ENCODE measurements around the gene CELF3. TPM values are rescaled to one million over a fixed set of nuclear protein-coding genes. Genes with fewer than 3 reads are reported as not detected.
"Not testable (repeated sequence)": the region's sequence is repeated elsewhere in the genome, so short reads cannot be mapped to it uniquely, and the experiment has no call there.

CELF3 gene
- total RNA-seq, 1 donor from 2014 or later = under 0.01 TPM

- Histone ChIP-seq H3K4me3 (ENCODE audit: low read length in 3 of 3) (no peak overlapping the region), H3K4me1 (ENCODE audit: control insufficient read depth in 3 of 3, insufficient read depth in 3 of 3, low read length in 3 of 3) (peaks cover 0 to 3% (median 0%) of the 10 kb centered on the region in 3 donors), H3K9me3 (ENCODE audit: control insufficient read depth in 3 of 3, low read length in 3 of 3) (no peaks in the 10 kb centered on the region), H3K27ac (ENCODE audit: low read depth, low read length) (no peak overlapping the region), H3K36me3 (ENCODE audit: control insufficient read depth in 3 of 3, insufficient read depth in 3 of 3, low read length in 3 of 3) (peaks cover 3 to 24% (median 10%) of the 10 kb centered on the region in 3 donors), H3K9ac (ENCODE audit: low read depth in 1 of 3, low read length in 3 of 3) (no peak overlapping the region), H3K27me3 (ENCODE audit: control insufficient read depth in 3 of 3, insufficient read depth in 3 of 3, low read length in 3 of 3) (no peaks in the 10 kb centered on the region)
Observed at GRCh38 chr1:151681923-151682322, 34.7 kb downstream of the CELF3 start.

DNA sequence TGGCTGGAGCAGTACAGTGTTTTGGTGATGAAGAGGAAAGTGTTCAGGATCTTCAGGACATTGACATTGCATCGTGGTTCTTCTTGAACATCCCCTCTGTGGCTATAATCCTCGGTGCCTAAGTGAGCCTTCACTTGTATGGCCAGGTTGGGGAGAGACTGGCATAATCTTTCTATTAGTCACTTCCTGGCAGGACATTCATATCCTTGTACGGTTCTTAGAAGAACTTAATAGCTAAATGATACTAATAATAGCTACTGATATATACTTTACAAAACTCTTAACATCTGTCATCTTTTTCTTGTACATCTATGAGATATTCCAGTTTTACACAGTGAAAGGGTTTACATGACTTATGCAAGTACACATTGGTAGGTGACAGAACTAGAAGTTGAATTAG lies 35.8 kb downstream of the CELF3 start:
- peaks cover 3 to 16% (median 6%) of the 10 kb centered on the region in 3 donors for H3K36me3 ChIP-seq (ENCODE audit: control insufficient read depth in 3 of 3, insufficient read depth in 3 of 3, low read length in 3 of 3)
- no peaks in the 10 kb centered on the region for H3K27me3 ChIP-seq (ENCODE audit: control insufficient read depth in 3 of 3, insufficient read depth in 3 of 3, low read length in 3 of 3)
- no peaks in the 10 kb centered on the region for H3K9me3 ChIP-seq (ENCODE audit: control insufficient read depth in 3 of 3, low read length in 3 of 3)
- peaks cover 0 to 3% (median 0%) of the 10 kb centered on the region in 3 donors for H3K4me1 ChIP-seq (ENCODE audit: control insufficient read depth in 3 of 3, insufficient read depth in 3 of 3, low read length in 3 of 3)
- no peak overlapping the region for H3K9ac ChIP-seq (ENCODE audit: low read depth in 1 of 3, low read length in 3 of 3)
- H3K27ac ChIP-seq (ENCODE audit: low read depth, low read length) = no peak overlapping the region
- no peak overlapping the region for H3K4me3 ChIP-seq (ENCODE audit: low read length in 3 of 3)

GRCh38 chr1:151680391-151680790 lies 36.2 kb downstream of the CELF3 start:
- Histone ChIP-seq H3K9ac (ENCODE audit: low read depth in 1 of 3, low read length in 3 of 3) (no peak overlapping the region), H3K4me3 (ENCODE audit: low read length in 3 of 3) (no peak overlapping the region), H3K27ac (ENCODE audit: low read depth, low read length) (no peak overlapping the region), H3K4me1 (ENCODE audit: control insufficient read depth in 3 of 3, insufficient read depth in 3 of 3, low read length in 3 of 3) (peaks cover 0 to 3% (median 0%) of the 10 kb centered on the region in 3 donors), H3K36me3 (ENCODE audit: control insufficient read depth in 3 of 3, insufficient read depth in 3 of 3, low read length in 3 of 3) (peaks cover 2 to 14% (median 3%) of the 10 kb centered on the region in 3 donors), H3K9me3 (ENCODE audit: control insufficient read depth in 3 of 3, low read length in 3 of 3) (no peaks in the 10 kb centered on the region), H3K27me3 (ENCODE audit: control insufficient read depth in 3 of 3, insufficient read depth in 3 of 3, low read length in 3 of 3) (no peaks in the 10 kb centered on the region)

- no peak overlapping the region for H3K27ac ChIP-seq (ENCODE audit: low read depth, low read length)
- no peak overlapping the region for H3K4me3 ChIP-seq (ENCODE audit: low read length in 3 of 3)
- no peaks in the 10 kb centered on the region for H3K27me3 ChIP-seq (ENCODE audit: control insufficient read depth in 3 of 3, insufficient read depth in 3 of 3, low read length in 3 of 3)
- peaks cover 5 to 17% (median 6%) of the 10 kb centered on the region in 3 donors for H3K36me3 ChIP-seq (ENCODE audit: control insufficient read depth in 3 of 3, insufficient read depth in 3 of 3, low read length in 3 of 3)
- no peak overlapping the region for H3K9ac ChIP-seq (ENCODE audit: low read depth in 1 of 3, low read length in 3 of 3)
- no peaks in the 10 kb centered on the region for H3K4me1 ChIP-seq (ENCODE audit: control insufficient read depth in 3 of 3, insufficient read depth in 3 of 3, low read length in 3 of 3)
- no peaks in the 10 kb centered on the region for H3K9me3 ChIP-seq (ENCODE audit: control insufficient read depth in 3 of 3, low read length in 3 of 3)
Observed at GRCh38 chr1:151673407-151673806, 43.2 kb downstream of the CELF3 start.

GRCh38 chr1:151670036-151670675 lies 46.4 kb downstream of the CELF3 start:
- H3K27ac ChIP-seq (ENCODE audit: low read depth, low read length); H3K9me3 ChIP-seq (ENCODE audit: control insufficient read depth in 3 of 3, low read length in 3 of 3); H3K9ac ChIP-seq (ENCODE audit: low read depth in 1 of 3, low read length in 3 of 3); H3K27me3 ChIP-seq (ENCODE audit: control insufficient read depth in 3 of 3, insufficient read depth in 3 of 3, low read length in 3 of 3); H3K4me3 ChIP-seq (ENCODE audit: low read length in 3 of 3); H3K4me1 ChIP-seq (ENCODE audit: control insufficient read depth in 3 of 3, insufficient read depth in 3 of 3, low read length in 3 of 3): not testable (repeated sequence)
- peaks cover 3 to 14% (median 5%) of the 10 kb centered on the region in 3 donors for H3K36me3 ChIP-seq (ENCODE audit: control insufficient read depth in 3 of 3, insufficient read depth in 3 of 3, low read length in 3 of 3)

DNA sequence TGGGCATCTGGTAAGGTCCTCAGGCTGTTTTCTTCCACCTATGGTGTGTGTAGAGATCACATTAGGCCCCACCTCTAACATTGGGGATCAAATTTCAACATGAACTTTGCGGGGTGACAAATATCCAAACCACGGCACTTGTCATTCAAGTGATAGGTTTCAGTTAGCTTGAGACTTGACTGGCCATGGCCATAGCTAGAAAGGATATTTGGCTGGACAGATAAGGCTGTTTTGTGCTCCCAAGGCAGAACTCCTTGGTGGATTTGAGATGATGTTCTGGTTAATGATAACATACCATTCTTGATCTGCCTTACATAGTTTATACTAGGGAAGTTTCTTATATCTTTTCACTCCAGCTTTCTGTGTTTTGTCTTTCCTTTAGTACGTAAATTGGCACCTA lies 48.5 kb downstream of the CELF3 start:
- Histone ChIP-seq H3K36me3 (ENCODE audit: control insufficient read depth in 3 of 3, insufficient read depth in 3 of 3, low read length in 3 of 3) (peaks cover 3 to 13% (median 5%) of the 10 kb centered on the region in 3 donors), H3K27ac (ENCODE audit: low read depth, low read length) (no peak overlapping the region), H3K4me1 (ENCODE audit: control insufficient read depth in 3 of 3, insufficient read depth in 3 of 3, low read length in 3 of 3) (peaks cover 0 to 9% (median 6%) of the 10 kb centered on the region in 3 donors), H3K27me3 (ENCODE audit: control insufficient read depth in 3 of 3, insufficient read depth in 3 of 3, low read length in 3 of 3) (no peaks in the 10 kb centered on the region), H3K9ac (ENCODE audit: low read depth in 1 of 3, low read length in 3 of 3) (no peak overlapping the region), H3K4me3 (ENCODE audit: low read length in 3 of 3) (no peak overlapping the region), H3K9me3 (ENCODE audit: control insufficient read depth in 3 of 3, low read length in 3 of 3) (no peaks in the 10 kb centered on the region)

- no peaks in the 10 kb centered on the region for H3K27me3 ChIP-seq (ENCODE audit: control insufficient read depth in 3 of 3, insufficient read depth in 3 of 3, low read length in 3 of 3)
- peaks cover 9 to 20% (median 18%) of the 10 kb centered on the region in 3 donors for H3K36me3 ChIP-seq (ENCODE audit: control insufficient read depth in 3 of 3, insufficient read depth in 3 of 3, low read length in 3 of 3)
- no peak overlapping the region for H3K4me3 ChIP-seq (ENCODE audit: low read length in 3 of 3)
- H3K9me3 ChIP-seq (ENCODE audit: control insufficient read depth in 3 of 3, low read length in 3 of 3) = no peaks in the 10 kb centered on the region
- no peak overlapping the region for H3K27ac ChIP-seq (ENCODE audit: low read depth, low read length)
- no peak overlapping the region for H3K9ac ChIP-seq (ENCODE audit: low read depth in 1 of 3, low read length in 3 of 3)
- peaks cover 0 to 6% (median 6%) of the 10 kb centered on the region in 3 donors for H3K4me1 ChIP-seq (ENCODE audit: control insufficient read depth in 3 of 3, insufficient read depth in 3 of 3, low read length in 3 of 3)
Observed at GRCh38 chr1:151661751-151662150, 54.9 kb downstream of the CELF3 start.

DNA sequence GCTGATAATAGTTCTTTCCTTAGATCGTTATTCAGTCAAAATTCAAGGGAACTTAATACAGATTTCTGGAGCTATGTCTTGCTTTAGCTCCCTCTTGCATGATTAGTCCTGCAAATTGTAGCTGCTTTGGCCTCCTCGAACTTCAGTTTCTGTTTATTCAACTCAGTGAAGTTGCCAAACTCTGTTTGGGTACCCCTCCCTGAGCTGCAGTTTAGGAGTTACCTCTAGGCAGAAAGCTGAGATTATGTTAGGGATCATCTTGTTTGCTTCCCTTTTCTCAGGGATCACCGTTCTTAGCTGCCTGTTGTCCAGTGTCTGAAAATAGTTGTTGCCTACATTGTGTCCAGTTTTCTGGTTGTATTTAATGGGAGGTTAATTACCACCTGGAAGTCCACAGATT lies 61.2 kb downstream of the CELF3 start:
- Histone ChIP-seq H3K27ac (ENCODE audit: low read depth, low read length) (no peak overlapping the region), H3K4me3 (ENCODE audit: low read length in 3 of 3) (no peak overlapping the region), H3K9me3 (ENCODE audit: control insufficient read depth in 3 of 3, low read length in 3 of 3) (no peaks in the 10 kb centered on the region), H3K27me3 (ENCODE audit: control insufficient read depth in 3 of 3, insufficient read depth in 3 of 3, low read length in 3 of 3) (no peaks in the 10 kb centered on the region), H3K9ac (ENCODE audit: low read depth in 1 of 3, low read length in 3 of 3) (no peak overlapping the region), H3K4me1 (ENCODE audit: control insufficient read depth in 3 of 3, insufficient read depth in 3 of 3, low read length in 3 of 3) (peaks cover 0 to 7% (median 4%) of the 10 kb centered on the region in 3 donors), H3K36me3 (ENCODE audit: control insufficient read depth in 3 of 3, insufficient read depth in 3 of 3, low read length in 3 of 3) (peaks cover 8 to 12% (median 9%) of the 10 kb centered on the region in 3 donors)

DNA sequence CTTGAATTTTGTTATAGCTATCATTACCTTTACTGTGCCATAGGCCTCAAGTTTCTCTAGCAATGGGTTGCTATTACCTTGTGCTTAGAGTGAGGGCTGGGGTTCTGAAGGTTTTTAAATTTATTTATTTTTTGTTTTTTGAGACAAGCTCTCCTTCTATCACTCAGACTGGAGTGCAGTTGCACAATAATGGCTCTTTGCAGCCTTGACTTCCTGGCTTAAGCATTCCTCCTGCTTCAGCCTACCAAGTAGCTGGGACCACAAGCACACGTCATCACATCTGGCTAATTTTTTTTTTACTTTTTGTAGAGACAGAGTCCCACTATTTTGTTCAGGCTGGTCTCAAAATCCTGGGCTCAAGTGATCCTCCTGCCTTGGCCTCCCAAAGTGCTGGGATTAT lies 63.2 kb downstream of the CELF3 start:
- Histone ChIP-seq H3K4me1 (ENCODE audit: control insufficient read depth in 3 of 3, insufficient read depth in 3 of 3, low read length in 3 of 3) (peaks cover 0 to 7% (median 4%) of the 10 kb centered on the region in 3 donors), H3K9me3 (ENCODE audit: control insufficient read depth in 3 of 3, low read length in 3 of 3) (no peaks in the 10 kb centered on the region), H3K4me3 (ENCODE audit: low read length in 3 of 3) (no peak overlapping the region), H3K27ac (ENCODE audit: low read depth, low read length) (peak overlapping the region; percentile 25), H3K36me3 (ENCODE audit: control insufficient read depth in 3 of 3, insufficient read depth in 3 of 3, low read length in 3 of 3) (peaks cover 3% of the 10 kb centered on the region in 3 donors), H3K9ac (ENCODE audit: low read depth in 1 of 3, low read length in 3 of 3) (no peak overlapping the region), H3K27me3 (ENCODE audit: control insufficient read depth in 3 of 3, insufficient read depth in 3 of 3, low read length in 3 of 3) (no peaks in the 10 kb centered on the region)
